GM23248 (cell line): ENCODE results near the gene MTUS2. TPM values are rescaled to one million over a fixed set of nuclear protein-coding genes. Genes with fewer than 3 reads are reported as not detected.

Experiments used
- DNase-seq: peaks from one replicate; pipeline ENCODE4 v3.0.0-alpha.2; 2015
- H2AFZ ChIP-seq: fragments of 200-600 bp; sonication (generic); 2 replicates; pipeline ENCODE4 v1.6.1; 2016; ENCODE audit warnings: antibody characterized with exemption
- H3F3A ChIP-seq: fragments of 200-600 bp; sonication (generic); 2 replicates; pipeline ENCODE4 v1.6.1; 2016; ENCODE audit warnings: mild to moderate bottlenecking, antibody characterized with exemption, mixed run types; ENCODE audit not compliant: insufficient read depth
- H3K27ac ChIP-seq: fragments of 200-600 bp; sonication (generic); 2 replicates; pipeline ENCODE4 v1.5.1; 2016; ENCODE audit warnings: mild to moderate bottlenecking
- H3K27me3 ChIP-seq: fragments of 200-600 bp; sonication (generic); replicated peaks from 2 replicates; pipeline ENCODE4 v1.6.1; 2016; ENCODE audit warnings: mild to moderate bottlenecking; ENCODE audit not compliant: insufficient read depth
- H3K36me3 ChIP-seq: fragments of 200-600 bp; sonication (generic); 2 replicates; pipeline ENCODE4 v1.6.1; 2016; ENCODE audit warnings: low read depth, mild to moderate bottlenecking
- H3K4me1 ChIP-seq: fragments of 200-600 bp; sonication (generic); 2 replicates; pipeline ENCODE4 v1.6.1; 2016; ENCODE audit warnings: mild to moderate bottlenecking; ENCODE audit not compliant: insufficient read depth
- H3K4me2 ChIP-seq: fragments of 200-600 bp; sonication (generic); one replicate; pipeline ENCODE4 v1.6.1; 2016; ENCODE audit warnings: mild to moderate bottlenecking; ENCODE audit not compliant: unreplicated experiment
- H3K4me3 ChIP-seq: fragments of 200-600 bp; sonication (generic); 2 replicates; pipeline ENCODE4 v1.5.1; 2016; ENCODE audit warnings: mild to moderate bottlenecking
- H3K79me2 ChIP-seq: fragments of 200-600 bp; sonication (generic); 2 replicates; pipeline ENCODE4 v1.6.1; 2016; ENCODE audit warnings: mild to moderate bottlenecking; ENCODE audit not compliant: insufficient read depth
- H3K9ac ChIP-seq: fragments of 200-600 bp; sonication (generic); 2 replicates; pipeline ENCODE4 v1.6.1; 2016; ENCODE audit warnings: mild to moderate bottlenecking
- H3K9me2 ChIP-seq: fragments of 200-600 bp; sonication (generic); 2 replicates; pipeline ENCODE4 v1.6.1; 2016; ENCODE audit warnings: mixed run types, mild to moderate bottlenecking, moderate library complexity; ENCODE audit not compliant: insufficient read depth
- H3K9me3 ChIP-seq: fragments of 200-600 bp; sonication (generic); one replicate; pipeline ENCODE4 v1.6.1; 2017; ENCODE audit warnings: low read depth
- H4K20me1 ChIP-seq: fragments of 200-600 bp; sonication (generic); 2 replicates; pipeline ENCODE4 v1.6.0; 2016; ENCODE audit not compliant: insufficient read depth
- EZH2 ChIP-seq: fragments of 200-600 bp; sonication (generic); IDR thresholded peaks from 2 replicates; pipeline ENCODE4 v1.6.1; 2018; ENCODE audit warnings: antibody characterized with exemption, mild to moderate bottlenecking; ENCODE audit not compliant: insufficient read depth, poor library complexity, severe bottlenecking
- EZH2phosphoT487 ChIP-seq: fragments of 200-600 bp; sonication (generic); IDR thresholded peaks from 2 replicates; pipeline ENCODE4 v1.6.1; 2018; ENCODE audit warnings: antibody characterized with exemption, moderate library complexity, mild to moderate bottlenecking, low read depth; ENCODE audit not compliant: insufficient read depth
- WGBS, 2 experiments: methylation state at CpG; one replicate each; pipeline ENCODE4 v1.1.6; 2015 to 2017; ENCODE audit warnings: low lambda C conversion rate in 2 of 2, low coverage in 1 of 2; ENCODE audit errors: missing lambda C conversion rate in 2 of 2; 5-methylcytosine and 5-hydroxymethylcytosine counted together
- in situ Hi-C: fragments of 300-500 bp; cut with MboI; formaldehyde crosslinking; loops from 2 replicates; pipeline ENCODE4 v1.15.0; 2020
- polyA plus RNA-seq: library from polyadenylated mRNA; unstranded; fragments of >200 nt; fragmentation: Nextera tagmentation; extraction: Ambion mirVana; gene quantifications from 2 replicates; pipeline ENCODE4 v1.2.1, GENCODE V29; 2016
- total RNA-seq: library from RNA; depleted of rRNA; stranded (reverse); fragments of >200 nt; shearing (Covaris generic); gene quantifications from 2 replicates; pipeline ENCODE4 v1.2.3, GENCODE V29; 2014

The MTUS2 gene
- total and polyA plus RNA-seq, 2 experiments from 2014 or later, result 0.43 to 0.74 TPM

DNA sequence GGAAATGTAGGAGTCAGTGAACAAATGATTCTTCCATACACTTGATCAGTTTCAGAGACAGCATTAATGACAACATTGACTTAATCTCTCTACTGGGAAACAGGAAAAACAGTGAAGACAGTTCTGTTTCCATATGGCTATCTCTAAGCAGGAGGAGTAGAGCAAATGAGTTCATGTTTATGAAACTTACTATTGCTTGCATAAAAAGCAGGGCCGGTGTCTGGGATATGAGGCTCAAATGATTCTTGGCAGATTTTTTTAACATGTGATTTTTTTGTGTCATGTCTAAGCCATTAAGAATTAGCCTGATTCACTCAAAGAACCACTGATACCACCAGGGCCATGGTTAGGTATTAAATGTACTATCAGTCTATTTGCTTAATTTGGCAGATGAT, 633.5 kb downstream of the MTUS2 start:
- no peak overlapping the region for H2AFZ ChIP-seq
- no peak overlapping the region for H3K4me3 ChIP-seq
- H3K9ac ChIP-seq, result no peak overlapping the region
- peaks cover 16% of the 10 kb centered on the region for H3F3A ChIP-seq
- no peaks in the 10 kb centered on the region for H3K36me3 ChIP-seq
- no peaks in the 10 kb centered on the region for H4K20me1 ChIP-seq
- no peaks in the 10 kb centered on the region for H3K9me2 ChIP-seq
- in situ Hi-C loops, result no loop called here
- H3K4me1 ChIP-seq, result peaks cover 16% of the 10 kb centered on the region
- WGBS, 2 experiments, result 54 to 63% methylated on average over 1 of the region's 1 CpG
- no peaks in the 10 kb centered on the region for H3K9me3 ChIP-seq
- no peaks in the 10 kb centered on the region; the same call in 1 of the 2 replicates for H3K27me3 ChIP-seq
- no peak overlapping the region for H3K4me2 ChIP-seq
- DNase-seq, result peak; percentile 25
- no peaks in the 10 kb centered on the region for H3K79me2 ChIP-seq
- no peak for TF ChIP-seq EZH2
- TF ChIP-seq EZH2phosphoT487, result no peak
- H3K27ac ChIP-seq, result no peak overlapping the region

DNA sequence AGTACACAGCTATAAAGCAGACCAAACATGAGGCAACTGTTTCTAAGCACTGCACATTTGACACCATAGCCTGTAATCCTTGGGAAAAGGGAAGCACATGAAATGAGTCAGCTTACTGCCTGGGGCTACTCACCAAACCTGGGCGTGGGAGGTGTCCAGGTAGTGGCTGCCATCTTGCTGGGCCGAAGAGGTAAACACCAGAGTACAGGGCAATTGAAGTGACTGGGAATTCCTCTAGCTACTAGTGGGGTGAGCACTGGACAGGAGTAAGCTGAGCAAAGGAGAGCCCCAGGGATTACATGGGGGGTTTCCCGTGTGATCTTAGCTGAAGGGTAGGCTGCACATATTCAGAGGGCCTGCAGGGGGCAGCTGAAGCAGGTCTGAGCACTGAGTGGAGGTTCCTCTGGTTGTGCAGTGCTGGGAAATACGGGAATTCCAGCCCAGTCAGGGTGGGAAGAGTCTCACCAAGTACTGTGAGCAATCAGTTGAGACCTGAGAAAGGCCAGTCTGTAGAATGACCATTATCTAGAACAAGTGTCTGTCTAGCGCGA, 634.9 kb downstream of the MTUS2 start:
- H3K4me3 ChIP-seq, result no peak overlapping the region
- no peaks in the 10 kb centered on the region for H3K36me3 ChIP-seq
- H3K9me3 ChIP-seq, result no peaks in the 10 kb centered on the region
- H3K79me2 ChIP-seq, result no peaks in the 10 kb centered on the region
- H3K4me2 ChIP-seq, result no peak overlapping the region
- in situ Hi-C loops, result no loop called here
- no peaks in the 10 kb centered on the region for H3K27me3 ChIP-seq
- no peaks in the 10 kb centered on the region for H3K9me2 ChIP-seq
- DNase-seq, result peak; percentile 41
- H3K9ac ChIP-seq, result no peak overlapping the region
- TF ChIP-seq EZH2 (no peak), EZH2phosphoT487 (no peak)
- no peak overlapping the region for H3K27ac ChIP-seq
- no peak overlapping the region for H2AFZ ChIP-seq
- H3K4me1 ChIP-seq, result peaks cover 16% of the 10 kb centered on the region
- H3F3A ChIP-seq, result peaks cover 16% of the 10 kb centered on the region
- WGBS, 2 experiments, result 79 to 81% methylated on average over 6 of the region's 6 CpGs
- H4K20me1 ChIP-seq, result no peaks in the 10 kb centered on the region

DNA sequence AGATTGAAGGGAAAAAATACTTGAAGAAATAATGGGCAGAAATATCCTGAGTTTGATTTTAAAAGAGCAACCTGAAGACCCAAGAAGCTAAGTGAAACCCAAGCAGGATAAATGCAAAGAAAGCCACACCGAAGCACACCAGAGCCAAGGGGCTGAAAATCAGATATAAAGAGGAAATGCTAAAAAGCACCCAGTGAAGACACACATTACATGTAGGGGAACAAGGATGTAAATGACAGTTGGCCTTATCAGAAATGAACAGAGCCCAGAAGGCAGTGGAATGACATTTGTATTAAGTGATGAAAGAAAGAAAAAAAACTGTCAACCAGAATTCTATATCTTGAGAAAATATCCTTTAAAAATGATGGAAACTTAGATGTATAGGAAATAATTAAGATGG, 636.3 kb downstream of the MTUS2 start:
- Histone ChIP-seq H3K27ac (no peak overlapping the region), H3K4me2 (no peak overlapping the region), H3K27me3 (no peaks in the 10 kb centered on the region), H3F3A (peaks cover 16% of the 10 kb centered on the region), H3K4me3 (no peak overlapping the region), H3K9me2 (no peaks in the 10 kb centered on the region), H2AFZ (no peak overlapping the region), H3K9ac (no peak overlapping the region), H3K9me3 (no peaks in the 10 kb centered on the region), H3K36me3 (no peaks in the 10 kb centered on the region), H3K4me1 (peaks cover 16% of the 10 kb centered on the region), H4K20me1 (no peaks in the 10 kb centered on the region), H3K79me2 (no peaks in the 10 kb centered on the region)
- DNase-seq, result no peak
- TF ChIP-seq EZH2phosphoT487, result no peak
- TF ChIP-seq EZH2, result no peak
- in situ Hi-C loops, result no loop called here
- WGBS, 2 experiments, result 100% methylated on average over 1 of the region's 1 CpG

DNA sequence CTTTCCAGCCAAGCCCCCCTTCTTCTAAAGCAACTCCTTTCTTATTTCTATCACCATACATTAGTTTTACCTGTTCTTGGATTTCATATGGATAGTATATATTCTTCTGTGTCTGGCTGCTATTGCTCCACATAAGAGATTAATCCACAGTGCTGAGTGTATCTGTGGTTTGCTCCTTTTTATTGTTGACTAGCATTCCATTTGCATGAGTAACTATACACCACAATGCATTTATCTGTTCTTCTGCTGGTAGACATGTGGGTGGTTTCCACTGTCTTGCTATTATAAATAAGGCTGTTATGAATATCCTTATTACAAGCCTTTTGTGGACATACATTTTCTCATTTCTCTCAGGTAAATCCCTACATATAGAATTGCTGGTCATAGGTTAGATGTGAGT, 637.2 kb downstream of the MTUS2 start:
- Histone ChIP-seq H3K4me2 (peak overlapping the region; percentile 15), H3F3A (peaks cover 16% of the 10 kb centered on the region), H3K36me3 (no peaks in the 10 kb centered on the region), H3K4me3 (no peak overlapping the region), H3K9ac (no peak overlapping the region), H4K20me1 (no peaks in the 10 kb centered on the region), H3K4me1 (peaks cover 16% of the 10 kb centered on the region), H3K27me3 (no peaks in the 10 kb centered on the region), H3K79me2 (no peaks in the 10 kb centered on the region), H3K9me3 (no peaks in the 10 kb centered on the region), H3K27ac (no peak overlapping the region), H2AFZ (no peak overlapping the region), H3K9me2 (no peaks in the 10 kb centered on the region)
- TF ChIP-seq EZH2phosphoT487, result peak; percentile 93
- TF ChIP-seq EZH2, result no peak
- peak; percentile 88 for DNase-seq
- in situ Hi-C loops, result no loop called here

DNA sequence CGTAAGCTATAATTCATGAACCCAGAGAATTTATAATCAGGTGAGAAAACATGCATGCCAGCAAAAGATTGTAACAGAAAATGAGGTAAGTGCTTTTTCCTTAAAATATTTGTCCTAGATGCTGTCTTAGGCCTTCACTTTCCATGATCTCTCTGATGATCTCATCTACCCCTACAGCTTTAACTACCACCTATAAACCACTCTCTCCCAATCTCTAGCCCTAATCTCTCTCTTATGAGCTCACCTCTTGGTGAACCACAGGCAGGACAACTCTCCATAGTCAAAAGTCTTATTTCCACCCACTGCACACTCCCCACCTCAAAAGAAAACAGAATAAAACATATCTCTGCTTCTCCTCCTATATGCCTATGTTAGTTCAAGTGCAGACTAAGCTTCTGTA, 638.3 kb downstream of the MTUS2 start:
- no peaks in the 10 kb centered on the region for H4K20me1 ChIP-seq
- no peaks in the 10 kb centered on the region for H3K27me3 ChIP-seq
- no peak for TF ChIP-seq EZH2phosphoT487
- no peak for TF ChIP-seq EZH2
- in situ Hi-C loops, result no loop called here
- H3K9me3 ChIP-seq, result no peaks in the 10 kb centered on the region
- no peak overlapping the region for H3K9ac ChIP-seq
- no peak overlapping the region for H2AFZ ChIP-seq
- H3K36me3 ChIP-seq, result no peaks in the 10 kb centered on the region
- H3K27ac ChIP-seq, result no peak overlapping the region
- no peaks in the 10 kb centered on the region for H3K9me2 ChIP-seq
- H3K4me1 ChIP-seq, result peaks cover 11% of the 10 kb centered on the region
- H3K4me2 ChIP-seq, result no peak overlapping the region
- peaks cover 16% of the 10 kb centered on the region for H3F3A ChIP-seq
- WGBS, 2 experiments, result 97 to 98% methylated on average over 1 of the region's 1 CpG
- H3K79me2 ChIP-seq, result no peaks in the 10 kb centered on the region
- DNase-seq, result no peak
- H3K4me3 ChIP-seq, result no peak overlapping the region
